DOHH2 (cell line): ENCODE results near the gene HTR4.

Experiments used
- H3F3A ChIP-seq: fragments of 200-600 bp; sonication (generic), shearing (Covaris generic); 2 replicates; pipeline ENCODE4 v1.6.0; 2016; ENCODE audit warnings: antibody characterized with exemption, mild to moderate bottlenecking; ENCODE audit not compliant: control insufficient read depth, insufficient read depth
- H3K27ac ChIP-seq: fragments of 200-600 bp; sonication (generic); 2 replicates; pipeline ENCODE4 v1.5.1; 2014; ENCODE audit warnings: low read depth, mild to moderate bottlenecking, low read length, moderate library complexity
- H3K27me3 ChIP-seq: fragments of 200-600 bp; sonication (generic); 2 replicates; pipeline ENCODE4 v1.6.1; 2014; ENCODE audit warnings: mild to moderate bottlenecking, low read length, mixed read lengths; ENCODE audit not compliant: control insufficient read depth
- H3K36me3 ChIP-seq: fragments of 200-600 bp; sonication (generic); 2 replicates; pipeline ENCODE4 v1.6.1; 2014; ENCODE audit warnings: mild to moderate bottlenecking, low read length, moderate library complexity, mixed read lengths; ENCODE audit not compliant: control insufficient read depth
- H3K4me1 ChIP-seq: fragments of 200-600 bp; sonication (generic); 2 replicates; pipeline ENCODE4 v1.6.1; 2014; ENCODE audit warnings: mild to moderate bottlenecking, low read length, mixed read lengths; ENCODE audit not compliant: control insufficient read depth
- H3K4me2 ChIP-seq: fragments of 200-600 bp; sonication (generic); 2 replicates; pipeline ENCODE4 v1.6.0; 2014; ENCODE audit warnings: mild to moderate bottlenecking, low read length, moderate library complexity
- H3K4me3 ChIP-seq: fragments of 200-600 bp; sonication (generic); 2 replicates; pipeline ENCODE4 v1.5.1; 2014; ENCODE audit warnings: mild to moderate bottlenecking, low read length, mixed read lengths
- H3K79me2 ChIP-seq: fragments of 200-600 bp; sonication (generic); 2 replicates; pipeline ENCODE4 v1.6.1; 2014; ENCODE audit warnings: mild to moderate bottlenecking, low read length, mixed read lengths; ENCODE audit not compliant: control insufficient read depth
- H3K9me2 ChIP-seq: fragments of 200-600 bp; sonication (generic); replicated peaks from 2 replicates; pipeline ENCODE4 v1.6.1; 2014; ENCODE audit warnings: mild to moderate bottlenecking, low read length, mixed read lengths; ENCODE audit not compliant: control insufficient read depth
- H3K9me3 ChIP-seq: fragments of 200-600 bp; sonication (generic); 2 replicates; pipeline ENCODE4 v1.6.1; 2014; ENCODE audit warnings: antibody characterized with exemption, low read length, mixed read lengths; ENCODE audit not compliant: control insufficient read depth, insufficient read depth
- H4K20me1 ChIP-seq: fragments of 200-600 bp; sonication (generic); 2 replicates; pipeline ENCODE4 v1.6.0; 2014; ENCODE audit warnings: low read depth, mild to moderate bottlenecking, antibody characterized with exemption, low read length, moderate library complexity; ENCODE audit not compliant: control insufficient read depth, insufficient read depth
- EZH2phosphoT487 ChIP-seq: fragments of 200-600 bp; sonication (generic); IDR thresholded peaks from 2 replicates; pipeline ENCODE4 v1.6.1; 2017; ENCODE audit warnings: borderline replicate concordance, mild to moderate bottlenecking, antibody characterized with exemption, low read length, moderate library complexity, mixed read lengths
- TF ChIP-seq, protein P1 (sequence below): fragments of 200-600 bp; sonication (generic); IDR thresholded peaks from one replicate; pipeline ENCODE4 v1.5.1; 2014; ENCODE audit warnings: antibody characterized with exemption, mild to moderate bottlenecking, low read depth, low read length; ENCODE audit not compliant: poor library complexity, severe bottlenecking

The HTR4 gene

DNA sequence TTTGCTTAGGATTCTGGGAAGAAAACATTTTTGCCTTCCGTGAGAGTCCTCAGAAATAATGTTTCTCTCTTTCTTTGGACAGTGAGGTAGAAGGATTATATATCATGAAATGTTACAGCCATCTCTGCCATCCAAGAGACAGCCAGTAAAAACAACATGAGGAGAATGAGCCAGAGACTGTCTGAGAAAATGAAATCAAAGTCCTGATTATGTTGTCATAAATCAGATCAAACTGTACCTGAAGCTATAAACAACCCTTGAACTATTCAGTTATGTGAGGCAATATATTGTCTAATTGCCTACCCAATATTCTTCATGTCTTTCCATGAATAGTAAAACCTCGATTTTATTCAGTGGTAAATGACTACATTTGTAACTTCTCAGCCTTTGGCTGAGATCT is 9.2 kb upstream of the HTR4 start:
- H3K9me2 ChIP-seq, result no peaks in the 10 kb centered on the region
- no peak overlapping the region for H3K4me3 ChIP-seq
- no peaks in the 10 kb centered on the region for H4K20me1 ChIP-seq
- H3K27ac ChIP-seq, result no peak overlapping the region
- no peak overlapping the region for H3K4me2 ChIP-seq
- no peaks in the 10 kb centered on the region for H3F3A ChIP-seq
- TF ChIP-seq, protein P1, sequence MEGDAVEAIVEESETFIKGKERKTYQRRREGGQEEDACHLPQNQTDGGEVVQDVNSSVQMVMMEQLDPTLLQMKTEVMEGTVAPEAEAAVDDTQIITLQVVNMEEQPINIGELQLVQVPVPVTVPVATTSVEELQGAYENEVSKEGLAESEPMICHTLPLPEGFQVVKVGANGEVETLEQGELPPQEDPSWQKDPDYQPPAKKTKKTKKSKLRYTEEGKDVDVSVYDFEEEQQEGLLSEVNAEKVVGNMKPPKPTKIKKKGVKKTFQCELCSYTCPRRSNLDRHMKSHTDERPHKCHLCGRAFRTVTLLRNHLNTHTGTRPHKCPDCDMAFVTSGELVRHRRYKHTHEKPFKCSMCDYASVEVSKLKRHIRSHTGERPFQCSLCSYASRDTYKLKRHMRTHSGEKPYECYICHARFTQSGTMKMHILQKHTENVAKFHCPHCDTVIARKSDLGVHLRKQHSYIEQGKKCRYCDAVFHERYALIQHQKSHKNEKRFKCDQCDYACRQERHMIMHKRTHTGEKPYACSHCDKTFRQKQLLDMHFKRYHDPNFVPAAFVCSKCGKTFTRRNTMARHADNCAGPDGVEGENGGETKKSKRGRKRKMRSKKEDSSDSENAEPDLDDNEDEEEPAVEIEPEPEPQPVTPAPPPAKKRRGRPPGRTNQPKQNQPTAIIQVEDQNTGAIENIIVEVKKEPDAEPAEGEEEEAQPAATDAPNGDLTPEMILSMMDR, result no peak
- TF ChIP-seq EZH2phosphoT487, result no peak
- no peaks in the 10 kb centered on the region for H3K9me3 ChIP-seq
- no peaks in the 10 kb centered on the region for H3K4me1 ChIP-seq
- H3K27me3 ChIP-seq, result peaks cover 15% of the 10 kb centered on the region
- H3K36me3 ChIP-seq, result no peaks in the 10 kb centered on the region
- no peaks in the 10 kb centered on the region for H3K79me2 ChIP-seq

GRCh38 chr5:148660346-148660660 is 6.0 kb upstream of the HTR4 start:
- H3K79me2 ChIP-seq, result no peaks in the 10 kb centered on the region
- H3F3A ChIP-seq, result no peaks in the 10 kb centered on the region
- H3K4me1 ChIP-seq, result no peaks in the 10 kb centered on the region
- no peak overlapping the region for H3K4me3 ChIP-seq
- TF ChIP-seq, protein P1, result no peak
- TF ChIP-seq EZH2phosphoT487, result no peak
- H3K27me3 ChIP-seq, result peaks cover 21% of the 10 kb centered on the region
- no peaks in the 10 kb centered on the region for H3K9me2 ChIP-seq
- no peaks in the 10 kb centered on the region for H3K36me3 ChIP-seq
- no peaks in the 10 kb centered on the region for H3K9me3 ChIP-seq
- no peak overlapping the region for H3K4me2 ChIP-seq
- H4K20me1 ChIP-seq, result no peaks in the 10 kb centered on the region
- no peak overlapping the region for H3K27ac ChIP-seq

- Histone ChIP-seq H3K36me3 (no peaks in the 10 kb centered on the region), H3K27ac (no peak overlapping the region), H3K9me2 (no peaks in the 10 kb centered on the region), H3K9me3 (no peaks in the 10 kb centered on the region), H3K4me2 (no peak overlapping the region), H4K20me1 (no peaks in the 10 kb centered on the region), H3K27me3 (peaks cover 21% of the 10 kb centered on the region), H3F3A (no peaks in the 10 kb centered on the region), H3K79me2 (no peaks in the 10 kb centered on the region), H3K4me1 (no peaks in the 10 kb centered on the region), H3K4me3 (no peak overlapping the region)
- no peak for TF ChIP-seq EZH2phosphoT487
- TF ChIP-seq, protein P1, result no peak
These were observed 5.5 kb upstream of the HTR4 start for GRCh38 chr5:148659641-148660345.
